Raji (cell line): ENCODE results near the gene ITLN1.

Experiments
- POLR2A ChIP-seq: IDR thresholded peaks from 2 replicates; pipeline ENCODE4 v1.6.1; 2011; ENCODE audit warnings: low read depth, low read length, control low read depth; ENCODE audit not compliant: insufficient read depth

Gene ITLN1

DNA sequence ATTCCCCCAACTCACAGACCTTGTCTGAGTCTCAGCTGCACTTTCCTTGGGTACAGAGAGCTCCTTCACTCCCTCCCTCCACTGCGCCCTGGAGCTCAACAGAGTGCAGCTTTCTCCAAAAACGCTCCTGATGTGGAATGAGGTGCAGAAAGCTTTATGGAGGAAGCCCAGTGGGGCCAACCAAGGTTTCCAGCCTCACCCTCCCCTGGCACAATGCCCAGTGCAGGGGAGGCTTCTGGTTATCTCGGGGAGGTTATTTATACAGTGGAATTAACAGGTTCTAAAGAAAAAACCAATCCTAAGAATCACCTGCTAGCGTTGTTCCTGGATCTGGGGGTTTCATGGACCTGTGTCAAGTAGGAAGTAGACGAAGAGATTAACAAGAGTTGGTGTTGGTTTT, at the start of gene ITLN1:
Gene ITLN1, minus strand, starts transcription at position 139 of the 400 bp plus-strand sequence. CDS start 303 bp downstream, outside the sequence.
- TF ChIP-seq POLR2A = no peak

DNA sequence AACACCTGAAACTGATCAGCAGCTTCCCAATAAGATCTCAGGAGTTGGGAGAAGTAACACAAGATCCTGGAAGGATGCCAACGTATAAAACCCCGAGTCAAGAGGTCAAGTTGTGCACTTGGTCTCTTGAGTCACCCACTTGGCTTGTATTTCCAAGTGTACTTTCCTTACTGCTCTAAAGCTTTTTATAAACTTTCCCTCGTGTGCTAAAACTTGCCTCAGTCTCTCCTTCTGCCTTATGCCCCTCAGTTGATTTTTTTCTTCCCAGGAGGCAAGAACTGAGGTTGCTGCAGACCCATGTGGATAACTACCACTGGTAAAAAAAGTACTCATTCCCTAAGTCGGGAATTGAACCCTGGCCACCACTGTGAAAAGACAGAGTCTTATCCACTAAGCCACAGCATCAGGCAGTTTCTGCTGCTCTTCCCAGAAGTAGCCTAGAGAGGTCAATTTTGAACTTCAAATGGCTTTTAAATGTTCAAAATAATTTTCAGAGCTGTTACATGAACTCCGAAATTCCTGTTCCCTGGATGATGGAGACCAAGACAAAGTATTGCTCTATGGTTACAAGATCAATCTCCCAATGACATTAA, 40.8 kb upstream of the ITLN1 start:
- no peak for TF ChIP-seq POLR2A

DNA sequence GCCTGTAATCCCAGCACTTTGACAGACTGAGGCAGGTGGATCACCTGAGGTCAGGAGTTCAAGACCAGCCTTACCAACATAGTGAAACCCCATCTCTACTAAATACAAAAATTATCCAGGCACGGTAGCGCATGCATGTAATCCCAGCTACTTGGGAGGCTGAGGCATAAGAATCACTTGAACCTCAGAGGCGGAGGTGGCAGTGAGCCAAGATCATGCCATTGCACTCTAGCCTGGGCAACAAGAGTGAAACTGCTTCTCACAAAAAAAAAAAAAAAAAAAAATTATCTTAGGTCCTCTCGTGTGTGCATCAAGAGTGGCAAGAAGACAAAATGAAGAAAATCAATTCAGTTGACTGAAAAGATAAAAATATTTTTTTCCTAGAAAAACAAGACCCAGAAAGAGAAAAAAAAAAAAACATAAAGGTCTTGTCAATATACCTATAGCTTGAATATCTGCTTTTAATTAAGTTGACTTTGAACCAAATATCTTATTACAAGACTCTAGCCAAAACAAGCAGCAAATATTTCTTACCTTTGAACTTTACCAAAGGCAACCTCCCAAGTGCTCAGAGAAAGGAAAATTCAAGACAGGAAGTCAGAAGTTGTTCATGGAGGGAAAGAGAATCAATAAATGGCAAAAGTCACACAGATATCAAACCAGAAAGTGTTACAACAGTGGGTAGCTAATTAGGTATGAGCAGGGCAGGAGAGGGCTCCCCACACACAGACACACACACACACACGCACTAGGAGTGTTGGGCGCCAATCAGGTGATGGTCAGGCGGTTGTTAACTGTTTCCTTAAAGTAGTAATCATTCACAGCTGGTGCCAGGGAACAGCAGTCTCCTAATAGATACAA, 40.0 kb upstream of the ITLN1 start:
- TF ChIP-seq POLR2A = no peak

DNA sequence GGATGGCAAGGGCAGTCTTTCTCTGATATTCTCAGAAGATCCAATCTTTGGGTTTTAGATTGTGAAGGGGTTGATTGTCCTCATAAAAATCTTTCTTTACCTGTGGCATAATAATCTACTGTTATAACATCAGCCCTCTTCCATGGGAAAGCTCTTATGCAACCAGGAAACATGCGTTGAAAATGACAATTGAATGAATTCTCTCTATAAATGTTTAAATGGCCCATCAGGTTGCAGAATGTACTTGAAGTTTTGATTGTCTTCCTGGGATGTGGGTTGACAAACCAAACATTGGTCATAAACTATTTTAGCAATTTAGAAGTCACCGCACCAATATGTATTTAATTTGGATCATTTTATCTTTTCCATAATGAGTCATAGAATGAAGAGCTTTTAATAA, 31.7 kb upstream of the ITLN1 start:
- TF ChIP-seq POLR2A = no peak

DNA sequence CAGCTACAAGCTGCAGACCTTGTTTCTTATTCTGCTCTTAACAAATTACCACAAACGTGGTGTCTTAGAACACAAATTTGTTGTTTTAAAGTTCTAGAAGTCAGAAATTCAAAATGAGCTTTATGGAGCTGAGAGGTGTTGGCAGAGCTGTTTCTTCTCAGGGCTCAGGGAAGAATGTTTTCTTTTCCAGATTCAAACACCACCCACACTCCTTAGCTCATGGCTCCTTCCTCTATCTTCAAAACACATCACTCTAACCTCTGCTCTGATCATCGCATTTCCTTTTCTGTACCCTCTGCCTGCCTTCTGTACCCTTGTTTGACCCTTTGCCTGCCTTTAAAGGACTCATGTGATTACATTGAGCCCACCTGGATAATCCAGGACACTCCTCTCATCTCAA, 26.9 kb upstream of the ITLN1 start:
- TF ChIP-seq POLR2A = no peak

DNA sequence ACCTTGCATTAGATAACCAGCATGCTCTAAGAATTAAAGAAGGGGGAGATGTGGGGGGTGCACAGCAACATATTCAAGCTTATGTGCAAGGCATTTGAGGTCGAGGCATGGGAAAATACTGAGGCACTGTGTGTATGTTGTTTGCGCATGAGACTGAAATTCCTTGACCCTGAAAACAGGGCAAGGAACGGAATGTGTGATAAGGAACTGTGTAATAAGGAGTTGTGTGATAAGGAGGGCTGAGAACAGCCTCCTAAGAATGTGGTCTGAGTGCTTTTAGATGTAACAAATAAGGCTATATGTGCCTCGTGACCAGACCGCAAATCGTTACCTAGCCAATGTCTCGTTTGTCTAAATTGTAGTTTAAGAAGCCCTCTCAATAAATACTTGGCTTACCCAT, 26.5 kb upstream of the ITLN1 start:
- no peak for TF ChIP-seq POLR2A

GRCh38 chr1:160910170-160910750, 25.3 kb upstream of the ITLN1 start:
- TF ChIP-seq POLR2A = no peak

GRCh38 chr1:160907976-160908375, 23.0 kb upstream of the ITLN1 start:
- no peak for TF ChIP-seq POLR2A

DNA sequence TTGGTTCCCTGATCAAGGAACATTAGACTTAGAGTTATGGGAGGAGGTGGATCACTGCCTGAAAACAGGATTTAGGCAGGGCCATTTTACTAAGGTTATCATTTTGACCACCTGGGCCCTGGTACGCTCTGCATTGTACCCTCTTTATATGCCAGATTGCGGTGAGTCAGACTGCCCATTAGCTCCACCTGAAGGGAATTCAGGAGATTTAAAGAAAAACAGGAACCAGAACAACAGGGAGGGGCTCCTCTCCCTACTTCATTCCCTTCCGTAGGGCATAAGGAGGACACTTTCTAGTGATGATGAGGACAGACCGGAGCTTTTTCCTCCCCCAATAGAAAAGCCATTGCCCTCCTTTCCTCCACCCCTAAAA, 20.6 kb upstream of the ITLN1 start:
- TF ChIP-seq POLR2A = no peak

GRCh38 chr1:160904783-160905616, 20.0 kb upstream of the ITLN1 start:
- TF ChIP-seq POLR2A = no peak

DNA sequence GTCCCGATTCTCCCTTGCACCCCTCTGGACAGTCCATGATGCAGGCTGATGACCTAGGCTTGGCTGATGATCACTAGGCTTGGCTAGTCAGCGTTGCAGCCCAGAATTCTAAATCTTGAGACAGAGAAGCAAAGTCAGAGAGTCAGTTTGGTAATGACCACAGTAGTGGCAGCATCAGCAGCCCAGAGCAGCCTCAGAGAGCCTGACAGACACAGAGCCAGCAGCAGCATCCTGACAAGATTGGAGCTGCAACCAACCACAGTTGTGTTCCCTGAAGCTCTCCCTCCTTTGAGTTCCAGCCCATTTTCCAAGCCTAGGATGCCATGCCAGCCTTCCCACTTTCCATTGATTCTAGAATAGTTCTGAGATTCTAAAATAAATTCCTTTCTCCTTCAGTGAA, 16.8 kb upstream of the ITLN1 start:
- no peak for TF ChIP-seq POLR2A

DNA sequence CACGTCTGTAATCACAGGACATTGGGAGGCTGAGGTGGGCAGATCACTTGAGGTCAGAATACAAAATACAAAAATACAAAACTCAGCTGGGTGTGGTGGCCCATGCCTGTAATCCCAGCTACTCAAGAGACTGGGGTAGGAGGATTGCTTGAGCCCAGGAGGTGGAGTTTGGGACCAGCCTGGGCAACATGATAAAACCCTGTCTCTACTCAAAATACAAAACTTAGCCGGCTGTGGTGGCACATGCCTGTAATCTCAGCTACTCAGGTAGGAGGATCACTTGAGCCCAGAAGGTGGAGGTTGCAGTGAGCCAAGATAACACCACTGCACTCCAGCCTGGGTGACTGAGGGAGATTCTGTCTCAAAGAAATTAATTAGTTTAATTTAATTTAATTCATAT, 6.5 kb upstream of the ITLN1 start:
- no peak for TF ChIP-seq POLR2A

GRCh38 chr1:160888926-160889325, 3.9 kb upstream of the ITLN1 start:
- no peak for TF ChIP-seq POLR2A

DNA sequence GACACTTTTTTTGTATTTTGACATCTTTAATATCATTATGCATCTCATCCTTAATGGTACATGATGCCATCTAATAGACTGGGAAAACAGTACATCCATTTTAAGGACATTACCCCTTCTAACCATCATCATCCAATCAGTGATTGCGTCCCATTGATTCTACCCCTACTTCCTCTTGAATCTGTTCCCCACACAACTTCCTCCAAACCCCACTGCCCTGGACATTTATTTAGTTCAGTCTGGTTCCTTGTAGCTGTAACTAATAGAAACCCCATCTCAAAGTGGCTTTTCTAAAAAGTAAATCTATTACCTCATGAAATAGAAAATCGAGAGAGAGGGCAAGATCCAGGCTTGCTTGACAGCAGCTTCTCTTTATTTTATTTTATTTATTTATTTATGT, 2.1 kb upstream of the ITLN1 start:
- no peak for TF ChIP-seq POLR2A

GRCh38 chr1:160884579-160884978, 401 bp downstream of the ITLN1 start:
- no peak for TF ChIP-seq POLR2A
